ENCODE data around the gene SNX30.

The SNX30 gene

GRCh38 chr9:112819635-112820496 is 69.3 kb downstream of the SNX30 start:
- DNase-seq (ENCODE audit: low read depth in 2 of 3, low spot score in 2 of 3) = no peak

GRCh38 chr9:112820881-112821280 is 70.3 kb downstream of the SNX30 start:
- DNase-seq (ENCODE audit: low read depth in 2 of 3, low spot score in 2 of 3) = no peak

GRCh38 chr9:112822618-112823017 is 72.1 kb downstream of the SNX30 start:
- DNase-seq (ENCODE audit: low read depth in 2 of 3, low spot score in 2 of 3) = no peak

GRCh38 chr9:112823257-112823656 is 72.7 kb downstream of the SNX30 start:
- DNase-seq (ENCODE audit: low read depth in 2 of 3, low spot score in 2 of 3) = no peak

GRCh38 chr9:112831281-112831851 is 80.8 kb downstream of the SNX30 start:
- no peak for DNase-seq (ENCODE audit: low read depth in 2 of 3, low spot score in 2 of 3)

GRCh38 chr9:112831969-112832368 is 81.4 kb downstream of the SNX30 start:
- DNase-seq (ENCODE audit: low read depth in 2 of 3, low spot score in 2 of 3) = no peak

- no peak for DNase-seq (ENCODE audit: low read depth in 2 of 3, low spot score in 2 of 3)
Measured at GRCh38 chr9:112833081-112833480, 82.5 kb downstream of the SNX30 start.

- no peak for DNase-seq (ENCODE audit: low read depth in 2 of 3, low spot score in 2 of 3)
Measured at GRCh38 chr9:112836394-112836793, 85.8 kb downstream of the SNX30 start.

- DNase-seq (ENCODE audit: low read depth in 2 of 3, low spot score in 2 of 3) = no peak
Measured at GRCh38 chr9:112838342-112838741, 87.8 kb downstream of the SNX30 start.

- no peak for DNase-seq (ENCODE audit: low read depth in 2 of 3, low spot score in 2 of 3)
Measured at GRCh38 chr9:112839331-112839730, 88.8 kb downstream of the SNX30 start.

- no peak for DNase-seq (ENCODE audit: low read depth in 2 of 3, low spot score in 2 of 3)
Measured at GRCh38 chr9:112841261-112841660, 90.7 kb downstream of the SNX30 start.

GRCh38 chr9:112842555-112842954 is 92.0 kb downstream of the SNX30 start:
- no peak for DNase-seq (ENCODE audit: low read depth in 2 of 3, low spot score in 2 of 3)

- peak; percentile 50 to 75 (median 58) for DNase-seq (ENCODE audit: low read depth in 2 of 3, low spot score in 2 of 3)
Measured at GRCh38 chr9:112844771-112845542, 94.4 kb downstream of the SNX30 start.

- no peak for DNase-seq (ENCODE audit: low read depth in 2 of 3, low spot score in 2 of 3)
Measured at GRCh38 chr9:112846528-112847488, 96.2 kb downstream of the SNX30 start.

- no peak for DNase-seq (ENCODE audit: low read depth in 2 of 3, low spot score in 2 of 3)
Measured at GRCh38 chr9:112848316-112849151, 98.0 kb downstream of the SNX30 start.

GRCh38 chr9:112849363-112849922 is 98.9 kb downstream of the SNX30 start:
- no peak for DNase-seq (ENCODE audit: low read depth in 2 of 3, low spot score in 2 of 3)

- no peak for DNase-seq (ENCODE audit: low read depth in 2 of 3, low spot score in 2 of 3)
Measured at GRCh38 chr9:112850840-112851239, 100.3 kb downstream of the SNX30 start.

- DNase-seq (ENCODE audit: low read depth in 2 of 3, low spot score in 2 of 3) = no peak
Measured at GRCh38 chr9:112852741-112853504, 102.4 kb downstream of the SNX30 start.

Data from activated CD8-positive, alpha-beta memory T cell treated with anti-CD3 and anti-CD28 coated beads for 48 hours (primary cell).